Measurements from ENCODE around the gene PCDHA7. TPM values are rescaled to one million over a fixed set of nuclear protein-coding genes. Genes with fewer than 3 reads are reported as not detected.

Gene PCDHA7
- total RNA-seq, 4 donors from 2014 or later, result 0.27 to 0.47 (median 0.35) TPM; not detected in 1

DNA sequence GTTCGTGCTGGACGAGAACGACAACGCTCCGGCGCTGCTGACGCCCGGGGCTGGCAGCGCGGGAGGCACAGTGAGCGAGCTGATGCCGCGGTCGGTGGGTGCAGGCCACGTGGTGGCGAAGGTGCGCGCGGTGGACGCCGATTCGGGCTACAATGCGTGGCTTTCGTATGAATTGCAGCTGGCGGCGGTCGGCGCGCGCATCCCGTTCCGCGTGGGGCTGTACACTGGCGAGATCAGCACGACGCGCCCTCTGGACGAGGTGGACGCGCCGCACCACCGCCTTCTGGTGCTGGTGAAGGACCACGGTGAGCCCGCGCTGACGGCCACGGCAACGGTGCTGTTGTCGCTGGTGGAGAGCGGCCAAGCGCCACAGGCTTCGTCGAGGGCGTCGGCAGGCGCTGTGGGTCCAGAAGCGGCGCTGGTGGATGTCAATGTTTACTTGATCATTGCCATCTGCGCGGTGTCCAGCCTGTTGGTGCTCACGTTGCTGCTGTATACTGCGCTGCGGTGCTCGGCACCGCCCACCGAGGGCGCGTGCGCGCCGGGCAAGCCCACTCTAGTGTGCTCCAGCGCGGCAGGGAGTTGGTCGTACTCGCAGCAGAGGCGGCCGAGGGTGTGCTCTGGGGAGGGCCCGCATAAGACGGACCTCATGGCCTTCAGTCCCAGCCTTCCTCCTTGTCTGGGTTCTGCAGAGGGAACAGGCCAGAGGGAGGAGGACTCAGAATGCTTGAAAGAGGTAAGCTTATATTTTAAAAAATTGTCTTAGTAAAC is 50.0 kb downstream of the PCDHA7 start:
- H3K9me3 ChIP-seq, result peaks cover 0 to 33% (median 0%) of the 10 kb centered on the region in 3 donors
- WGBS, 2 donors (ENCODE audit: low coverage in 1 of 2), result 39 to 53% methylated on average over 7 of the region's 79 CpGs
- no peaks in the 10 kb centered on the region for H3K36me3 ChIP-seq
- ATAC-seq, result no peak
- H3K4me3 ChIP-seq, result no peak overlapping the region
- no peaks in the 10 kb centered on the region for H3K4me1 ChIP-seq
- peaks cover 42% of the 10 kb centered on the region for H3K27me3 ChIP-seq
- TF ChIP-seq POLR2A (IDR thresholded peaks at IDR 0.05) (no peak), EP300 (IDR thresholded peaks at IDR 0.05) (no peak), POLR2AphosphoS5 (IDR thresholded peaks at IDR 0.05) (no peak)
- TF ChIP-seq, protein P1, sequence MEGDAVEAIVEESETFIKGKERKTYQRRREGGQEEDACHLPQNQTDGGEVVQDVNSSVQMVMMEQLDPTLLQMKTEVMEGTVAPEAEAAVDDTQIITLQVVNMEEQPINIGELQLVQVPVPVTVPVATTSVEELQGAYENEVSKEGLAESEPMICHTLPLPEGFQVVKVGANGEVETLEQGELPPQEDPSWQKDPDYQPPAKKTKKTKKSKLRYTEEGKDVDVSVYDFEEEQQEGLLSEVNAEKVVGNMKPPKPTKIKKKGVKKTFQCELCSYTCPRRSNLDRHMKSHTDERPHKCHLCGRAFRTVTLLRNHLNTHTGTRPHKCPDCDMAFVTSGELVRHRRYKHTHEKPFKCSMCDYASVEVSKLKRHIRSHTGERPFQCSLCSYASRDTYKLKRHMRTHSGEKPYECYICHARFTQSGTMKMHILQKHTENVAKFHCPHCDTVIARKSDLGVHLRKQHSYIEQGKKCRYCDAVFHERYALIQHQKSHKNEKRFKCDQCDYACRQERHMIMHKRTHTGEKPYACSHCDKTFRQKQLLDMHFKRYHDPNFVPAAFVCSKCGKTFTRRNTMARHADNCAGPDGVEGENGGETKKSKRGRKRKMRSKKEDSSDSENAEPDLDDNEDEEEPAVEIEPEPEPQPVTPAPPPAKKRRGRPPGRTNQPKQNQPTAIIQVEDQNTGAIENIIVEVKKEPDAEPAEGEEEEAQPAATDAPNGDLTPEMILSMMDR (IDR thresholded peaks at IDR 0.05), result no peak
- H3K27ac ChIP-seq, result no peak overlapping the region

Other genes starting within 250 kb of the PCDHA7 start
- 10 to 100 TPM; 20.4 to 84.5 (median 37.9) TPM for gene CD14, start 201.1 kb upstream of the PCDHA7 start, total RNA-seq
- 10 to 100 TPM; 10.9 to 72.1 (median 26.7) TPM for gene TMCO6, start 194.8 kb upstream of the PCDHA7 start, total RNA-seq
- 10 to 100 TPM; 38.6 to 61.5 (median 46.1) TPM for gene NDUFA2, start 186.6 kb upstream of the PCDHA7 start, total RNA-seq
- 100 to 1,000 TPM; 130 to 168 (median 131) TPM for gene IK, start 186.4 kb upstream of the PCDHA7 start, total RNA-seq
- gene WDR55, start 169.4 kb upstream of the PCDHA7 start, total RNA-seq, result 10 to 100 TPM; 15.6 to 25.1 (median 16.9) TPM
- under 1 TPM in 3 of 4 donors, not detected in 1; 0.19 to 0.67 (median 0.62) TPM for gene DND1, start 160.7 kb upstream of the PCDHA7 start, total RNA-seq
- gene HARS1, start 142.9 kb upstream of the PCDHA7 start, total RNA-seq, result 10 to 100 TPM; 65.9 to 67.9 (median 67.1) TPM
- 10 to 100 TPM; 16.0 to 41.6 (median 25.5) TPM for gene HARS2, start 142.8 kb upstream of the PCDHA7 start, total RNA-seq
- gene ZMAT2, start 133.8 kb upstream of the PCDHA7 start, total RNA-seq, result 10 to 100 TPM; 35.8 to 47.2 (median 45.0) TPM
- not detected for gene PCDHA1, start 48.1 kb upstream of the PCDHA7 start, total RNA-seq
- under 1 TPM in 2 of 4 donors, not detected in 2; 0.19 to 0.27 TPM for gene PCDHA2, start 39.4 kb upstream of the PCDHA7 start, total RNA-seq
- 1 to 10 TPM in 1 of 4 donors, under 1 TPM in 3; 0.32 to 1.4 (median 0.70) TPM for gene PCDHA3, start 33.2 kb upstream of the PCDHA7 start, total RNA-seq
- gene PCDHA4, start 27.2 kb upstream of the PCDHA7 start, total RNA-seq, result under 1 TPM in 3 of 4 donors, not detected in 1; 0.13 to 0.96 (median 0.31) TPM
- under 1 TPM in 3 of 4 donors, not detected in 1; 0.27 to 0.31 (median 0.27) TPM for gene PCDHA5, start 12.7 kb upstream of the PCDHA7 start, total RNA-seq
- gene PCDHA6, start 6.3 kb upstream of the PCDHA7 start, total RNA-seq, result 1 to 10 TPM in 1 of 4 donors, under 1 TPM in 3; 0.31 to 1.4 (median 0.73) TPM
- gene PCDHA8, start 6.9 kb downstream of the PCDHA7 start, total RNA-seq, result under 1 TPM in 1 of 4 donors, not detected in 3; 0.15 TPM
- gene PCDHA9, start 14.1 kb downstream of the PCDHA7 start, total RNA-seq, result under 1 TPM in 3 of 4 donors, not detected in 1; 0.13 to 0.47 (median 0.23) TPM
- 1 to 10 TPM in 3 of 4 donors, under 1 TPM in 1; 0.94 to 2.5 (median 1.4) TPM for gene PCDHA10, start 21.6 kb downstream of the PCDHA7 start, total RNA-seq
- 1 to 10 TPM in 1 of 4 donors, under 1 TPM in 3; 0.13 to 1.9 (median 0.89) TPM for gene PCDHA11, start 34.7 kb downstream of the PCDHA7 start, total RNA-seq
- gene PCDHA12, start 41.0 kb downstream of the PCDHA7 start, total RNA-seq, result 1 to 10 TPM in 3 of 4 donors, under 1 TPM in 1; 0.54 to 4.7 (median 1.5) TPM
- gene PCDHA13, start 47.9 kb downstream of the PCDHA7 start, total RNA-seq, result 1 to 10 TPM in 2 of 4 donors, under 1 TPM in 2; 0.22 to 2.5 (median 0.79) TPM
- 1 to 10 TPM in 2 of 4 donors, under 1 TPM in 2; 0.47 to 6.6 (median 1.4) TPM for gene PCDHAC1, start 92.0 kb downstream of the PCDHA7 start, total RNA-seq
- 10 to 100 TPM in 3 of 4 donors, 1 to 10 TPM in 1; 1.6 to 25.9 (median 13.9) TPM for gene PCDHAC2, start 132.2 kb downstream of the PCDHA7 start, total RNA-seq
- under 1 TPM in 2 of 4 donors, not detected in 2; 0.05 to 0.13 TPM for gene PCDHB1, start 217.1 kb downstream of the PCDHA7 start, total RNA-seq